DOHH2 (cell line): ENCODE data around the gene ABLIM1.

Experiments
- H3F3A ChIP-seq: fragments of 200-600 bp; sonication (generic), shearing (Covaris generic); 2 replicates; pipeline ENCODE4 v1.6.0; 2016; ENCODE audit warnings: antibody characterized with exemption, mild to moderate bottlenecking; ENCODE audit not compliant: control insufficient read depth, insufficient read depth
- H3K27ac ChIP-seq: fragments of 200-600 bp; sonication (generic); 2 replicates; pipeline ENCODE4 v1.5.1; 2014; ENCODE audit warnings: low read depth, mild to moderate bottlenecking, low read length, moderate library complexity
- H3K27me3 ChIP-seq: fragments of 200-600 bp; sonication (generic); 2 replicates; pipeline ENCODE4 v1.6.1; 2014; ENCODE audit warnings: mild to moderate bottlenecking, low read length, mixed read lengths; ENCODE audit not compliant: control insufficient read depth
- H3K36me3 ChIP-seq: fragments of 200-600 bp; sonication (generic); 2 replicates; pipeline ENCODE4 v1.6.1; 2014; ENCODE audit warnings: mild to moderate bottlenecking, low read length, moderate library complexity, mixed read lengths; ENCODE audit not compliant: control insufficient read depth
- H3K4me1 ChIP-seq: fragments of 200-600 bp; sonication (generic); 2 replicates; pipeline ENCODE4 v1.6.1; 2014; ENCODE audit warnings: mild to moderate bottlenecking, low read length, mixed read lengths; ENCODE audit not compliant: control insufficient read depth
- H3K4me2 ChIP-seq: fragments of 200-600 bp; sonication (generic); 2 replicates; pipeline ENCODE4 v1.6.0; 2014; ENCODE audit warnings: mild to moderate bottlenecking, low read length, moderate library complexity
- H3K4me3 ChIP-seq: fragments of 200-600 bp; sonication (generic); 2 replicates; pipeline ENCODE4 v1.5.1; 2014; ENCODE audit warnings: mild to moderate bottlenecking, low read length, mixed read lengths
- H3K79me2 ChIP-seq: fragments of 200-600 bp; sonication (generic); 2 replicates; pipeline ENCODE4 v1.6.1; 2014; ENCODE audit warnings: mild to moderate bottlenecking, low read length, mixed read lengths; ENCODE audit not compliant: control insufficient read depth
- H3K9me2 ChIP-seq: fragments of 200-600 bp; sonication (generic); replicated peaks from 2 replicates; pipeline ENCODE4 v1.6.1; 2014; ENCODE audit warnings: mild to moderate bottlenecking, low read length, mixed read lengths; ENCODE audit not compliant: control insufficient read depth
- H3K9me3 ChIP-seq: fragments of 200-600 bp; sonication (generic); 2 replicates; pipeline ENCODE4 v1.6.1; 2014; ENCODE audit warnings: antibody characterized with exemption, low read length, mixed read lengths; ENCODE audit not compliant: control insufficient read depth, insufficient read depth
- H4K20me1 ChIP-seq: fragments of 200-600 bp; sonication (generic); 2 replicates; pipeline ENCODE4 v1.6.0; 2014; ENCODE audit warnings: low read depth, mild to moderate bottlenecking, antibody characterized with exemption, low read length, moderate library complexity; ENCODE audit not compliant: control insufficient read depth, insufficient read depth
- EZH2phosphoT487 ChIP-seq: fragments of 200-600 bp; sonication (generic); IDR thresholded peaks from 2 replicates; pipeline ENCODE4 v1.6.1; 2017; ENCODE audit warnings: borderline replicate concordance, mild to moderate bottlenecking, antibody characterized with exemption, low read length, moderate library complexity, mixed read lengths
- TF ChIP-seq, protein P1 (sequence below): fragments of 200-600 bp; sonication (generic); IDR thresholded peaks from one replicate; pipeline ENCODE4 v1.5.1; 2014; ENCODE audit warnings: antibody characterized with exemption, mild to moderate bottlenecking, low read depth, low read length; ENCODE audit not compliant: poor library complexity, severe bottlenecking

ABLIM1 gene

DNA sequence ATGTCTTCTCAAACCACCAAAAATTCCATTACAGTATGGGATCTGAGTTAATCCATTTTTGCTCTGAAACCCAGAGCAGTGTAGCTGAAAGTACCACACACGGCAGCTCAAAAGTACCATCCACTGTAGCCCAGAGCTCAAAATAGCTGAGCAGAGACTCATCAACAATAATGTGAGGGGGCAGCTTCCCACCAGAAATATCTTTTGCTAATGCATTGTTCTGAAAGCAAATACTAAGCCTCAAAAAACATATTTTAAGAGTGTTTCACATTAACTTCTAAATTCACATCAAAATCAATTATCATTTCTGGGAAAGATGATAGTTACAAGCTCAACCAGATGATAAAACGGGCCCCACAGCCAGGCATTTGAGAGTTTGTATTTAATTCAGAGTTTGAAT lies 73.7 kb downstream of the ABLIM1 start:
- H3K9me3 ChIP-seq = no peaks in the 10 kb centered on the region
- H3K36me3 ChIP-seq = no peaks in the 10 kb centered on the region
- no peaks in the 10 kb centered on the region for H4K20me1 ChIP-seq
- H3K27ac ChIP-seq = no peak overlapping the region
- H3K4me3 ChIP-seq = no peak overlapping the region
- no peaks in the 10 kb centered on the region for H3K79me2 ChIP-seq
- H3K9me2 ChIP-seq = no peaks in the 10 kb centered on the region
- TF ChIP-seq, protein P1, sequence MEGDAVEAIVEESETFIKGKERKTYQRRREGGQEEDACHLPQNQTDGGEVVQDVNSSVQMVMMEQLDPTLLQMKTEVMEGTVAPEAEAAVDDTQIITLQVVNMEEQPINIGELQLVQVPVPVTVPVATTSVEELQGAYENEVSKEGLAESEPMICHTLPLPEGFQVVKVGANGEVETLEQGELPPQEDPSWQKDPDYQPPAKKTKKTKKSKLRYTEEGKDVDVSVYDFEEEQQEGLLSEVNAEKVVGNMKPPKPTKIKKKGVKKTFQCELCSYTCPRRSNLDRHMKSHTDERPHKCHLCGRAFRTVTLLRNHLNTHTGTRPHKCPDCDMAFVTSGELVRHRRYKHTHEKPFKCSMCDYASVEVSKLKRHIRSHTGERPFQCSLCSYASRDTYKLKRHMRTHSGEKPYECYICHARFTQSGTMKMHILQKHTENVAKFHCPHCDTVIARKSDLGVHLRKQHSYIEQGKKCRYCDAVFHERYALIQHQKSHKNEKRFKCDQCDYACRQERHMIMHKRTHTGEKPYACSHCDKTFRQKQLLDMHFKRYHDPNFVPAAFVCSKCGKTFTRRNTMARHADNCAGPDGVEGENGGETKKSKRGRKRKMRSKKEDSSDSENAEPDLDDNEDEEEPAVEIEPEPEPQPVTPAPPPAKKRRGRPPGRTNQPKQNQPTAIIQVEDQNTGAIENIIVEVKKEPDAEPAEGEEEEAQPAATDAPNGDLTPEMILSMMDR = no peak
- TF ChIP-seq EZH2phosphoT487 = no peak
- no peaks in the 10 kb centered on the region for H3F3A ChIP-seq
- H3K4me1 ChIP-seq = no peaks in the 10 kb centered on the region
- peaks cover 27% of the 10 kb centered on the region for H3K27me3 ChIP-seq
- no peak overlapping the region for H3K4me2 ChIP-seq

GRCh38 chr10:114581071-114581470 lies 77.0 kb downstream of the ABLIM1 start:
- TF ChIP-seq, protein P1 = no peak
- TF ChIP-seq EZH2phosphoT487 = no peak
- Histone ChIP-seq H3K4me1 (no peaks in the 10 kb centered on the region), H4K20me1 (no peaks in the 10 kb centered on the region), H3K27me3 (peaks cover 25% of the 10 kb centered on the region), H3K36me3 (no peaks in the 10 kb centered on the region), H3K79me2 (no peaks in the 10 kb centered on the region), H3K9me3 (no peaks in the 10 kb centered on the region), H3K4me3 (no peak overlapping the region), H3K9me2 (no peaks in the 10 kb centered on the region), H3F3A (no peaks in the 10 kb centered on the region), H3K4me2 (no peak overlapping the region), H3K27ac (no peak overlapping the region)

- Histone ChIP-seq H3K9me2 (no peaks in the 10 kb centered on the region), H3K27ac (no peak overlapping the region), H3K4me2 (no peak overlapping the region), H3K27me3 (peaks cover 15% of the 10 kb centered on the region; the same call in 1 of the 2 replicates), H4K20me1 (no peaks in the 10 kb centered on the region), H3K9me3 (no peaks in the 10 kb centered on the region), H3K36me3 (no peaks in the 10 kb centered on the region), H3K4me3 (no peak overlapping the region), H3F3A (no peaks in the 10 kb centered on the region), H3K4me1 (no peaks in the 10 kb centered on the region), H3K79me2 (no peaks in the 10 kb centered on the region)
- TF ChIP-seq, protein P1 = no peak
- TF ChIP-seq EZH2phosphoT487 = no peak
These were observed 80.9 kb downstream of the ABLIM1 start for GRCh38 chr10:114577133-114577532.

- H3K9me2 ChIP-seq = no peaks in the 10 kb centered on the region
- no peaks in the 10 kb centered on the region for H4K20me1 ChIP-seq
- peaks cover 13% of the 10 kb centered on the region; the same call in 1 of the 2 replicates for H3K27me3 ChIP-seq
- H3K4me2 ChIP-seq = no peak overlapping the region
- H3K79me2 ChIP-seq = no peaks in the 10 kb centered on the region
- H3K36me3 ChIP-seq = no peaks in the 10 kb centered on the region
- no peak overlapping the region for H3K27ac ChIP-seq
- TF ChIP-seq, protein P1 = no peak
- no peak for TF ChIP-seq EZH2phosphoT487
- H3F3A ChIP-seq = no peaks in the 10 kb centered on the region
- no peaks in the 10 kb centered on the region for H3K4me1 ChIP-seq
- no peaks in the 10 kb centered on the region for H3K9me3 ChIP-seq
- H3K4me3 ChIP-seq = no peak overlapping the region
These were observed 81.4 kb downstream of the ABLIM1 start for GRCh38 chr10:114576716-114577115.
